GM21723 (cell line): Measurements from ENCODE around the gene CYB5D1.
A peak's percentile ranks its signal among the peaks of the same experiment; 100 is the strongest.

Source experiments
- ATAC-seq: cut with Tn5 transposase; IDR thresholded peaks from one replicate; pipeline ENCODE4 v1.9.1; 2021; ENCODE audit warnings: mild to moderate bottlenecking, moderate library complexity; ENCODE audit not compliant: unreplicated experiment

CYB5D1 gene

DNA sequence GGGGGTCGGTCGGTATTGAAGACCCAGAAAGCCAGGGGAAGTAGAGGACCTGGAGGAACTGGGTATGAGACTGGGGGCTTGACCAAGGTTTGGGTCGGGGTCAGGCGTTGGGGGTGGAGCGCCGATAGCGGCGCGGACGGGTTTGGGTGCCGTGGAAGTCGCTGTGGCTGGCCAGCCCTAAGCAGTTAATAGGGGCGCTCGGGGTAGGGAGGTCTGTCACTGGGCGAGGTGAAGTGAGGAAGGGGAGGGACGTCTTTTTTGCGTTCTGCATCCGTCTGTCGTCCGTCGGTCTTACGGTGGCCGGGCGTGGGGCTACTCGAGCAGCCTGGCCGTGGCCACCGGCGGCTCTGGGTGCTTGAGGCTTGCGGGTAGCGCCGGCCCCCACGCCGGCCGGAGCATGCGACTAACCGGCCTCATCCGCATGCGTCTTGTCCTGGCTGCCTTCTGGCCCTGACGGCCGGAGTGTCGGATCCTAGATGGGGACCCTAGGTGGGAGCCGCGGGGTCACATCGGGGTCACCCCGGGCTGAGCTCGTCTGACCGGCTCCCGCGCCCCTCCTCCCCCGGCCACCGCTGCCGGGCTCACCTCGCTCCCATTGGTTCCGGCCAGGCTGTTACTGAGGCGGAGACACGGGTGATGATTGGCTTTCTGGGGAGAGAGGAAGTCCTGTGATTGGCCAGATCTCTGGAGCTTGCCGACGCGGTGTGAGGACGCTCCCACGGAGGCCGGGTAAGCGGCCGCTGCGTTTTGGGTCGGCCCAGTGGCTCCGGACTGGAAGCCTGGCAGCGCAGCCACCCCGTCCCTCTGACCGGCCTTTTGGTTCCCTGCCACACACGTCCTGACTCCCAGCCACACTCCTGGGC lies 13.3 kb upstream of the CYB5D1 start:
- peak; percentile 48 for ATAC-seq

DNA sequence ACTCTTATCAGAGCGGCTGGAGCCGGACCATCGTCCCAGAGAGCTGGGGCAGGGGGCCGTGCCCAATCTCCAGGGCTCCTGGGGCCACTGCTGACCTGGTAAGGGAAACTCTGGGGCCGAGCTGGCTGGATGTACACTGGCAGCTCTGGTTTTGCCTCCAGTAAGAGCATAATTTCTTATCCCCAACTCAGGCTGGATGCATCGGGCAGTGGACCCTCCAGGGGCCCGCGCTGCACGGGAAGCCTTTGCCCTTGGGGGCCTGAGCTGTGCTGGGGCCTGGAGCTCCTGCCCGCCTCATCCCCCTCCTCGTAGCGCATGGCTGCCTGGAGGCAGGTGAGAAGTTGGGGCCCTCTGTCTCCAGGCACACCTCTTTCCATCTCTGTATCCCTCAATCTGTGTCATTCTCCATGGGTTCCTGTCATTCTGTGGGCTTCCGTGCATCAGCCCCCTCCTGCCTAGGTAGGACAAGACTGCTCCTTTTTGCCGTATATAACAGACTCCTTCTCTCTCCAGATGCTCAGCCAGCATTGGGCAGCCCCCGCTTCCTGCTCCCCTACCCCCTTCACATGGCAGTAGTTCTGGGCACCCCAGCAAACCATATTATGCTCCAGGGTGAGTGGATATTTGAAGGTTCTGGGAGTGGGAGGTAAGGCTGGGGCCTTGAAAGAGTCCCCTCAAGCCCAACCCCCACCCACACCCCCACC lies 12.3 kb upstream of the CYB5D1 start:
- no peak for ATAC-seq

- ATAC-seq: no peak
Measured at GRCh38 chr17:7846063-7846735, 11.6 kb upstream of the CYB5D1 start.

- ATAC-seq: no peak
Measured at GRCh38 chr17:7846765-7847661, 10.8 kb upstream of the CYB5D1 start.

DNA sequence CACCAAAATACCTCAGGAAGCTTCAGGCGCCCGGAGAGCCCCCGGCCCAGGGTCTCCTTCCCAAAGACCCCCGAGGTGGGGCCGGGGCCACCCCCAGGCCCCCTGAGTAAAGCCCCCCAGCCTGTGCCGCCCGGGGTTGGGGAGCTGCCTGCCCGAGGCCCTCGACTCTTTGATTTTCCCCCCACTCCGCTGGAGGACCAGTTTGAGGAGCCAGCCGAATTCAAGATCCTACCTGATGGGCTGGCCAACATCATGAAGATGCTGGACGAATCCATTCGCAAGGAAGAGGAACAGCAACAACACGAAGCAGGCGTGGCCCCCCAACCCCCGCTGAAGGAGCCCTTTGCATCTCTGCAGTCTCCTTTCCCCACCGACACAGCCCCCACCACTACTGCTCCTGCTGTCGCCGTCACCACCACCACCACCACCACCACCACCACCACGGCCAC lies 9.6 kb upstream of the CYB5D1 start:
- ATAC-seq: no peak

- no peak for ATAC-seq
Measured at GRCh38 chr17:7848739-7849129, 9.1 kb upstream of the CYB5D1 start.

GRCh38 chr17:7849130-7849750 lies 8.6 kb upstream of the CYB5D1 start:
- no peak for ATAC-seq

DNA sequence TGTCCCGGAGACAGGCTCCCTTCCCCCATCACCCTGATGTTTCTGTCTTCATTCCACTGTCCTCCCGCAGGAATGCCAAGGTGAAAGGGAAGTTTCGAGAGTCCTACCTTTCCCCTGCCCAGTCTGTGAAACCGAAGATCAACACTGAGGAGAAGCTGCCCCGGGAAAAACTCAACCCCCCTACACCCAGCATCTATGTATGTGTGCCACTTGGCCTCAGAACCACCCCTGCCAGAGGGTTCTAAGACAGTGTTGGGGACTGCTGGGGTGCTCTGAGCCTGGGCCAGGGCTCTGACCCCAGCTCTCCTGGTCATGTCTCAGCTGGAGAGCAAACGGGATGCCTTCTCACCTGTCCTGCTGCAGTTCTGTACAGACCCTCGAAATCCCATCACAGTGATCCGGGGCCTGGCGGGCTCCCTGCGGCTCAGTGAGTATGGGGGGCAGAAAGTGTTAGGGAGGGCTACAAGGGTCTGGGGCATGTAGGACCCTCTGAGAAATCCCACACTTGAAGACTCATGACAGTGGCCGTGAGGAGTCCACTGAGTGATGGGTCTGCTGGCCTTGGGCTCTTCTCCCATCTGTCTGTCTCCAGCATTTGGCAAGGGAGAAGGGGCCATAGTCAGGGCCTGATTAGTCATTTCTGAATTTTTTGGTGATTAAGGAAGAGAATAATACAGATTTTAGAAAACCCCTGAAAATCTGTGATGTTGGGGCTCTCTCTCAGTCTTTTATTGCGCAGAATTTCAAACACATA lies 7.9 kb upstream of the CYB5D1 start:
- ATAC-seq: no peak

GRCh38 chr17:7850701-7851437 lies 6.9 kb upstream of the CYB5D1 start:
- ATAC-seq: no peak

DNA sequence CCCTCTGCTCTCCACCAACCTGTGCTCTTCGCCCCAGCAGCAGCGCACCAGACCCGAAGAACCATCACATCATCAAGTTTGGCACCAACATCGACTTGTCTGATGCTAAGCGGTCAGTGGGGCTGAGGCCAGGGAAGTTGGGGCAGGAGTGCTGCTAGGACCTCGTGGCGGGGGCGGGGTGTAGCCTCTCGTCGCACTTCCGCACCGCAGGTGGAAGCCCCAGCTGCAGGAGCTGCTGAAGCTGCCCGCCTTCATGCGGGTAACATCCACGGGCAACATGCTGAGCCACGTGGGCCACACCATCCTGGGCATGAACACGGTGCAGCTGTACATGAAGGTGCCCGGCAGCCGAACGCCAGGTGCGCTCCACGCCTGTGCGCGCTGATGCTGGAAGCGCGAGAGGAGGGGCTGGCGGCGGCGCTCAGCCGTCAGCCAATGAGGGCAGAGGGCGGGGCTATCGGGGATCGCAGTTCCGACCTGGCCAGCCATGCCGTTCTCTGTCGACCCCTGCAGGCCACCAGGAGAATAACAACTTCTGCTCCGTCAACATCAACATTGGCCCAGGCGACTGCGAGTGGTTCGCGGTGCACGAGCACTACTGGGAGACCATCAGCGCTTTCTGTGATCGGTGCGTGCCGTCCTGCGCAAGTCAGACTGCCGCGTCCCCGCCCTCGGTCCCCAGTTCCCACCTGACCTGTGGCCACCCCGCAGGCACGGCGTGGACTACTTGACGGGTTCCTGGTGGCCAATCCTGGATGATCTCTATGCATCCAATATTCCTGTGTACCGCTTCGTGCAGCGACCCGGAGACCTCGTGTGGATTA lies 6.2 kb upstream of the CYB5D1 start:
- peak; percentile 69 for ATAC-seq

DNA sequence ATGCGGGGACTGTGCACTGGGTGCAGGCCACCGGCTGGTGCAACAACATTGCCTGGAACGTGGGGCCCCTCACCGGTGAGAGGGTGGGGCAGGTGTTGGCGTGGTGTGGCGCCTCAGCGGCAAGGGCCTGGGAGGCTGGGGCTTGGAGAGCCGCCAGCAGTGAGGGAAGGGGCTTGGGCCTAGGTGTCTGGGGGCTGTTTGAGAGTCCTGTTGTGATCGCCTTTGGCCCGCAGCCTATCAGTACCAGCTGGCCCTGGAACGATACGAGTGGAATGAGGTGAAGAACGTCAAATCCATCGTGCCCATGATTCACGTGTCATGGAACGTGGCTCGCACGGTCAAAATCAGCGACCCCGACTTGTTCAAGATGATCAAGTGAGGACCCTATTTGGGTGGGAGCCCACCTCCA lies 5.5 kb upstream of the CYB5D1 start:
- ATAC-seq: no peak

GRCh38 chr17:7852919-7853690 lies 4.7 kb upstream of the CYB5D1 start:
- ATAC-seq: no peak

DNA sequence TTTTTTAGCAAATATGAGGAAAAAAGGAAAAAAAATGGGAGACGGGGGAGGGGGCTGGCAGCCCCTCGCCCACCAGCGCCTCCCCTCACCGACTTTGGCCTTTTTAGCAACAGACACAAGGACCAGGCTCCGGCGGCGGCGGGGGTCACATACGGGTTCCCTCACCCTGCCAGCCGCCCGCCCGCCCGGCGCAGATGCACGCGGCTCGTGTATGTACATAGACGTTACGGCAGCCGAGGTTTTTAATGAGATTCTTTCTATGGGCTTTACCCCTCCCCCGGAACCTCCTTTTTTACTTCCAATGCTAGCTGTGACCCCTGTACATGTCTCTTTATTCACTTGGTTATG lies 4.1 kb upstream of the CYB5D1 start:
- ATAC-seq: no peak

- no peak for ATAC-seq
Measured at GRCh38 chr17:7854078-7854777, 3.6 kb upstream of the CYB5D1 start.

DNA sequence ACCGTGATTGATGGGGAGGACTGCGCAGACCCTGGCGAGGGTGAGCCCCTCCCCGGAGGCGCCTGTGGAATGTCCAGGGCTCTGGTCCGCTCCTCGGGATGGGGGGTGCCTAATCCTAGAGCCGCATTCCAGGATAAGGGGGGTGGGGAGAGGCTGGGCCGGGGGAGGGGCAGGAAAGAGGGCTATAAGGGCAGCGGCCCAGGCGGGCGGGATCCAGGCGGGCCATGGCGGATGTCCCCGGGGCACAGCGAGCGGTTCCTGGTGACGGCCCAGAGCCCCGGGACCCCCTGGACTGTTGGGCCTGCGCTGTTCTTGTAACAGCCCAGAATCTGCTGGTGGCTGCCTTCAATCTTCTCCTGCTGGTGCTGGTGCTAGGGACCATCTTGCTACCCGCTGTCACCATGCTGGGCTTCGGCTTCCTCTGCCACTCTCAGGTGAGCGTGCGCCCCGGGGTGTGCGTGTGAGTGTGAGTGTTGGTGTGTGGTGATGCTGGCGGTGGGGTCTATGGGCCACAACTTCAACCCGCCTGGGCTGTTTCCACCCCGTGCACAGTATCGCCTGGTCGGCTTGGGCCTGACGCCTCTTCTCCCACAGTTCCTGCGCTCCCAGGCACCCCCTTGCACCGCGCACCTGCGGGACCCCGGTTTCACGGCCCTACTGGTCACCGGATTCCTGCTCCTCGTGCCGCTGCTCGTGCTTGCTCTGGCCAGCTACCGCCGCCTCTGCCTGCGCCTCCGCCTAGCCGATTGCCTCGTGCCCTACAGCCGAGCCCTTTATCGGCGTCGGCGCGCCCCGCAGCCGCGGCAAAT lies 2.7 kb upstream of the CYB5D1 start, which contains the start of gene TMEM88:
TMEM88 (plus strand) TSS at position 216 of the 809 bp plus-strand sequence; CDS start at position 225, 9 bp downstream.
- ATAC-seq: no peak

- ATAC-seq: no peak
Measured at GRCh38 chr17:7855660-7856010, 2.2 kb upstream of the CYB5D1 start.
